Measurements from ENCODE around the gene CCDC110. TPM values are rescaled to one million over a fixed set of nuclear protein-coding genes. Genes with fewer than 3 reads are reported as not detected.

CCDC110 gene
- total and polyA plus RNA-seq, 2 of the 4 experiments (the other 2 are of a cell fraction), result 0.46 to 0.90 TPM

GRCh38 chr4:185416955-185417354 is 54.6 kb downstream of the CCDC110 start:
- Histone ChIP-seq H4K91ac (ENCODE audit: insufficient read depth, low read depth, low read length) (no peak overlapping the region), H4K20me1 (ENCODE audit: insufficient read depth, low read length) (peaks cover 6% of the 10 kb centered on the region; the same call in 1 of the 2 replicates), H2AK9ac (replicated peaks; ENCODE audit: low read depth, low read length, poor library complexity) (no peak overlapping the region), H3K4ac (ENCODE audit: low read depth, low read length) (no peak overlapping the region), H3K36me3 (ENCODE audit: control insufficient read depth, insufficient read depth, low read length) (peaks cover 16% of the 10 kb centered on the region), H3K56ac (ENCODE audit: extremely low read depth, insufficient read depth, low read length) (no peak overlapping the region), H3K23ac (ENCODE audit: low read depth, low read length) (no peak overlapping the region), H3K9me3 (ENCODE audit: control insufficient read depth, insufficient read depth, low read length) (no peaks in the 10 kb centered on the region), H3K4me1 (ENCODE audit: control insufficient read depth, insufficient read depth, low read length) (0 out of 2 replicates have a peak, but pooled peaks cover 1% of the 10 kb centered on the region), H2BK20ac (ENCODE audit: low read depth, low read length) (no peak overlapping the region), H3K4me3 (ENCODE audit: insufficient read depth, low read depth, low read length) (no peak overlapping the region), H2BK15ac (ENCODE audit: low read depth, low read length) (no peak overlapping the region), H3K18ac (ENCODE audit: low read depth, low read length) (no peak overlapping the region), H2BK5ac (ENCODE audit: low read depth, low read length, poor library complexity, severe bottlenecking) (no peak overlapping the region), H3K27me3 (ENCODE audit: control insufficient read depth, insufficient read depth, low read length) (no peaks in the 10 kb centered on the region), H3K79me1 (ENCODE audit: low read depth in 1 of 2, low read length in 2 of 2) (peaks cover 9 to 10% of the 10 kb centered on the region in 2 experiments), H3K14ac (replicated peaks; ENCODE audit: low read depth, low read length) (no peak overlapping the region), H2AFZ (replicated peaks; ENCODE audit: low read length, poor library complexity) (no peak overlapping the region), H2BK120ac (ENCODE audit: low read depth, low read length) (no peak overlapping the region), H4K8ac (ENCODE audit: low read depth in 2 of 2, low read length in 2 of 2) (no peak overlapping the region), H3K4me2 (ENCODE audit: low read depth, low read length) (no peak overlapping the region), H2AK5ac (ENCODE audit: low read depth, low read length) (no peak overlapping the region), H4K5ac (ENCODE audit: low read depth, low read length) (no peak overlapping the region), H3K9ac (ENCODE audit: low read depth, low read length) (no peak overlapping the region), H3K9me1 (ENCODE audit: insufficient read depth, low read length) (peaks cover 9% of the 10 kb centered on the region), H3K27ac (ENCODE audit: insufficient read depth, low read length) (no peak overlapping the region)
- dilution Hi-C loops (cut with HindIII; ENCODE audit: low sequenced_read_pairs, unreplicated experiment) (no loop called here), in situ Hi-C loops (cut with MboI; ENCODE audit: low sequenced_read_pairs) (no loop called here), intact Hi-C loops (cut with micrococcal nuclease) (no loop called here)
- ATAC-seq (ENCODE audit: low read depth) (no peak), DNase-seq (no peak)
- no peak for TF ChIP-seq MXI1 (IDR thresholded peaks at IDR 0.05; ENCODE audit: borderline replicate concordance, low read depth, low read length)
- TF ChIP-seq, protein P1, sequence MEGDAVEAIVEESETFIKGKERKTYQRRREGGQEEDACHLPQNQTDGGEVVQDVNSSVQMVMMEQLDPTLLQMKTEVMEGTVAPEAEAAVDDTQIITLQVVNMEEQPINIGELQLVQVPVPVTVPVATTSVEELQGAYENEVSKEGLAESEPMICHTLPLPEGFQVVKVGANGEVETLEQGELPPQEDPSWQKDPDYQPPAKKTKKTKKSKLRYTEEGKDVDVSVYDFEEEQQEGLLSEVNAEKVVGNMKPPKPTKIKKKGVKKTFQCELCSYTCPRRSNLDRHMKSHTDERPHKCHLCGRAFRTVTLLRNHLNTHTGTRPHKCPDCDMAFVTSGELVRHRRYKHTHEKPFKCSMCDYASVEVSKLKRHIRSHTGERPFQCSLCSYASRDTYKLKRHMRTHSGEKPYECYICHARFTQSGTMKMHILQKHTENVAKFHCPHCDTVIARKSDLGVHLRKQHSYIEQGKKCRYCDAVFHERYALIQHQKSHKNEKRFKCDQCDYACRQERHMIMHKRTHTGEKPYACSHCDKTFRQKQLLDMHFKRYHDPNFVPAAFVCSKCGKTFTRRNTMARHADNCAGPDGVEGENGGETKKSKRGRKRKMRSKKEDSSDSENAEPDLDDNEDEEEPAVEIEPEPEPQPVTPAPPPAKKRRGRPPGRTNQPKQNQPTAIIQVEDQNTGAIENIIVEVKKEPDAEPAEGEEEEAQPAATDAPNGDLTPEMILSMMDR (conservative IDR thresholded peaks at IDR 0.05; ENCODE audit: low read depth, low read length), result no peak
- TF ChIP-seq ELK1 (IDR thresholded peaks at IDR 0.05; ENCODE audit: borderline replicate concordance, low read depth, low read length), result no peak
- TF ChIP-seq SMC3 (IDR thresholded peaks at IDR 0.05; ENCODE audit: low read depth, low read length), result no peak
- no peak for TF ChIP-seq RAD21 (IDR thresholded peaks at IDR 0.05; ENCODE audit: low read length)
- no peak for TF ChIP-seq MAZ (IDR thresholded peaks at IDR 0.05; ENCODE audit: borderline replicate concordance, low read depth, low read length)
- TF ChIP-seq FOS (IDR thresholded peaks at IDR 0.05; ENCODE audit: low read depth, low read length), result no peak
- no peak for TF ChIP-seq POLR2A (IDR thresholded peaks at IDR 0.05; ENCODE audit: low read depth, low read length)
- TF ChIP-seq CEBPB (IDR thresholded peaks at IDR 0.05; ENCODE audit: low read depth, low read length), result no peak
- no peak for TF ChIP-seq CHD1 (IDR thresholded peaks at IDR 0.05; ENCODE audit: low read depth, low read length)
- no peak for TF ChIP-seq MAFK (IDR thresholded peaks at IDR 0.05; ENCODE audit: low read depth, low read length)
- no peak for TF ChIP-seq BHLHE40 (IDR thresholded peaks at IDR 0.05; ENCODE audit: low read depth, low read length)
- no peak for TF ChIP-seq RCOR1 (IDR thresholded peaks at IDR 0.05; ENCODE audit: insufficient replicate concordance, low read length)
- ChIA-PET POLR2A (ENCODE audit: unreplicated experiment) (no interaction called here), CTCF (no interaction called here)
- no TSS peak for BruUV-seq (replicated peaks)
